WTC11 (cell line): ENCODE data around the gene SH2D1B. TPM values are rescaled to one million over a fixed set of nuclear protein-coding genes. Genes with fewer than 3 reads are reported as not detected.

Experiments
- ATAC-seq: fragments of 200-7000 bp; cut with Tn5 transposase; 2 replicates; pipeline ENCODE4 v1.10.0; 2021; ENCODE audit warnings: mild to moderate bottlenecking, moderate library complexity
- CTCF ChIA-PET: fragments of 300-600 bp; sonication (Branson Sonifier 250); formaldehyde crosslinking; loops from one replicate; lab custom pipeline; 2021; ENCODE audit warnings: antibody characterized with exemption; lab: Charles Lee
- POLR2A ChIA-PET: fragments of 350-600 bp; sonication (Branson Sonifier 250); formaldehyde crosslinking; loops from one replicate; lab custom pipeline; 2021; ENCODE audit warnings: antibody characterized with exemption; lab: Charles Lee
- DNase-seq: peaks from one replicate; pipeline ENCODE4 v3.0.0; 2021; ENCODE audit warnings: low spot score
- H3K27ac Mint-ChIP-seq: 2 replicates; pipeline ENCODE4 v1.8.0; 2021; ENCODE audit warnings: mixed read lengths
- H3K27me3 Mint-ChIP-seq: 2 replicates; pipeline ENCODE4 v1.8.0; 2021; ENCODE audit warnings: low read depth, mild to moderate bottlenecking, moderate library complexity, mixed read lengths
- H3K36me3 Mint-ChIP-seq: 2 replicates; pipeline ENCODE4 v1.8.0; 2021; ENCODE audit warnings: mixed read lengths
- H3K4me1 Mint-ChIP-seq: 2 replicates; pipeline ENCODE4 v1.8.0; 2022; ENCODE audit warnings: mixed read lengths
- H3K4me3 Mint-ChIP-seq: 2 replicates; pipeline ENCODE4 v1.8.0; 2021; ENCODE audit warnings: mild to moderate bottlenecking, moderate library complexity, mixed read lengths
- H3K9me3 Mint-ChIP-seq: 2 replicates; pipeline ENCODE4 v1.8.0; 2021; ENCODE audit warnings: mixed read lengths
- AFF4 ChIP-seq: sonication (generic); formaldehyde crosslinking; IDR thresholded peaks from 2 replicates; pipeline ENCODE4 v1.8.1; 2023; ENCODE audit warnings: mild to moderate bottlenecking, missing genetic modification reagents, borderline replicate concordance
- ATF2 ChIP-seq: sonication (generic); formaldehyde crosslinking; IDR thresholded peaks from 2 replicates; pipeline ENCODE4 v1.8.1; 2022; ENCODE audit warnings: low read depth, missing genetic modification reagents, borderline replicate concordance
- ESRRA ChIP-seq: sonication (generic); formaldehyde crosslinking; IDR thresholded peaks from 2 replicates; pipeline ENCODE4 v1.8.1; 2022; ENCODE audit warnings: mild to moderate bottlenecking, missing genetic modification reagents, borderline replicate concordance
- ETV6 ChIP-seq: sonication (generic); formaldehyde crosslinking; IDR thresholded peaks from 2 replicates; pipeline ENCODE4 v1.8.1; 2022; ENCODE audit warnings: mild to moderate bottlenecking, missing genetic modification reagents
- GABPB1 ChIP-seq: sonication (generic); formaldehyde crosslinking; IDR thresholded peaks from 2 replicates; pipeline ENCODE4 v1.8.1; 2023; ENCODE audit warnings: mild to moderate bottlenecking, missing genetic modification reagents
- GRHL2 ChIP-seq: fragments of 250-450 bp; sonication (Bioruptor Pico); IDR thresholded peaks from 2 replicates; pipeline ENCODE4 v1.8.0; 2022; ENCODE audit warnings: mild to moderate bottlenecking, moderate library complexity; ENCODE audit not compliant: insufficient replicate concordance, severe bottlenecking
- GTF2I ChIP-seq: fragments of 250-450 bp; sonication (Bioruptor Pico); conservative IDR thresholded peaks from 2 replicates; pipeline ENCODE4 v1.4.0; 2021; ENCODE audit warnings: mild to moderate bottlenecking
- HMGA2 ChIP-seq: fragments of 250-450 bp; sonication (Bioruptor Pico); IDR thresholded peaks from 2 replicates; pipeline ENCODE4 v1.4.0; 2021; ENCODE audit warnings: mild to moderate bottlenecking, moderate library complexity
- KAT7 ChIP-seq: sonication (generic); formaldehyde crosslinking; IDR thresholded peaks from 2 replicates; pipeline ENCODE4 v1.8.1; 2023; ENCODE audit warnings: missing genetic modification reagents, mild to moderate bottlenecking, borderline replicate concordance
- MXD4 ChIP-seq: fragments of 250-450 bp; sonication (Bioruptor Pico); IDR thresholded peaks from 2 replicates; pipeline ENCODE4 v1.8.0; 2021; ENCODE audit warnings: mild to moderate bottlenecking, moderate library complexity, borderline replicate concordance
- NFE2L1 ChIP-seq: sonication (generic); formaldehyde crosslinking; IDR thresholded peaks from 2 replicates; pipeline ENCODE4 v1.8.1; 2023; ENCODE audit warnings: missing genetic modification reagents
- NR1H2 ChIP-seq: sonication (generic); formaldehyde crosslinking; IDR thresholded peaks from 2 replicates; pipeline ENCODE4 v1.9.0; 2021; ENCODE audit warnings: mild to moderate bottlenecking, moderate library complexity, missing genetic modification reagents
- NR3C1 ChIP-seq: sonication (generic); formaldehyde crosslinking; conservative IDR thresholded peaks from 2 replicates; pipeline ENCODE4 v1.8.1; 2023; ENCODE audit warnings: low read depth, mild to moderate bottlenecking, missing genetic modification reagents
- OVOL2 ChIP-seq: fragments of 250-450 bp; sonication (Bioruptor Pico); IDR thresholded peaks from 2 replicates; pipeline ENCODE4 v1.9.0; 2021; ENCODE audit warnings: mild to moderate bottlenecking, borderline replicate concordance
- PREB ChIP-seq: sonication (generic); formaldehyde crosslinking; IDR thresholded peaks from 2 replicates; pipeline ENCODE4 v1.8.1; 2022; ENCODE audit warnings: mild to moderate bottlenecking, missing genetic modification reagents, moderate library complexity, borderline replicate concordance
- RORB ChIP-seq: fragments of 250-450 bp; sonication (Bioruptor Pico); IDR thresholded peaks from 2 replicates; pipeline ENCODE4 v1.9.0; 2021; ENCODE audit warnings: mild to moderate bottlenecking
- SMAD4 ChIP-seq: sonication (generic); formaldehyde crosslinking; IDR thresholded peaks from 2 replicates; pipeline ENCODE4 v1.8.0; 2022; ENCODE audit warnings: mild to moderate bottlenecking, missing genetic modification reagents
- SOX15 ChIP-seq: fragments of 250-450 bp; sonication (Bioruptor Pico); IDR thresholded peaks from 2 replicates; pipeline ENCODE4 v1.9.0; 2021; ENCODE audit warnings: mild to moderate bottlenecking
- TCF7 ChIP-seq: sonication (generic); formaldehyde crosslinking; IDR thresholded peaks from 2 replicates; pipeline ENCODE4 v1.8.0; 2022; ENCODE audit warnings: mild to moderate bottlenecking, low read depth, missing genetic modification reagents, moderate library complexity
- USF1 ChIP-seq: sonication (generic); formaldehyde crosslinking; IDR thresholded peaks from 2 replicates; pipeline ENCODE4 v1.8.0; 2022; ENCODE audit warnings: mild to moderate bottlenecking, missing genetic modification reagents
- ZNF138 ChIP-seq: sonication (generic); formaldehyde crosslinking; conservative IDR thresholded peaks from 2 replicates; pipeline ENCODE4 v1.8.1; 2022; ENCODE audit warnings: mild to moderate bottlenecking, moderate library complexity, missing genetic modification reagents
- ZNF219 ChIP-seq: sonication (generic); formaldehyde crosslinking; IDR thresholded peaks from 2 replicates; pipeline ENCODE4 v1.8.0; 2023; ENCODE audit warnings: missing genetic modification reagents, mild to moderate bottlenecking, borderline replicate concordance
- ZNF263 ChIP-seq: sonication (generic); formaldehyde crosslinking; IDR thresholded peaks from 2 replicates; pipeline ENCODE4 v1.8.1; 2022; ENCODE audit warnings: low read depth, mild to moderate bottlenecking, moderate library complexity, missing genetic modification reagents
- ZNF512 ChIP-seq: sonication (generic); formaldehyde crosslinking; IDR thresholded peaks from 2 replicates; pipeline ENCODE4 v1.8.1; 2022; ENCODE audit warnings: missing genetic modification reagents, borderline replicate concordance
- total RNA-seq: library from RNA; stranded (reverse); gene quantifications from 3 replicates; pipeline ENCODE4 v1.2.3, GENCODE V29; 2021

Gene SH2D1B
- total RNA-seq, 1 experiment from 2014 or later, result not detected

GRCh38 chr1:162421258-162422164 is 9.6 kb upstream of the SH2D1B start:
- no peak overlapping the region for H3K27ac Mint-ChIP-seq
- TF ChIP-seq ZNF219 (CRISPR knock-in tag) (no peak), NFE2L1 (CRISPR knock-in tag) (no peak), TCF7 (CRISPR knock-in tag) (no peak), MXD4 (CRISPR knock-in tag) (no peak), RORB (CRISPR knock-in tag) (no peak), ZNF512 (CRISPR knock-in tag) (no peak), ZNF138 (CRISPR knock-in tag) (no peak), ZNF263 (CRISPR knock-in tag) (no peak), GRHL2 (no peak), HMGA2 (CRISPR knock-in tag) (no peak), GABPB1 (CRISPR knock-in tag) (no peak), ATF2 (CRISPR knock-in tag) (no peak), OVOL2 (CRISPR knock-in tag) (no peak), KAT7 (CRISPR knock-in tag) (no peak), PREB (CRISPR knock-in tag) (no peak), SMAD4 (CRISPR knock-in tag) (no peak), ETV6 (CRISPR knock-in tag) (no peak), USF1 (CRISPR knock-in tag) (no peak)
- ATAC-seq (no peak), DNase-seq (no peak)
- ChIA-PET POLR2A (no interaction called here), CTCF (no interaction called here)
- H3K36me3 Mint-ChIP-seq, result no peaks in the 10 kb centered on the region
- no peaks in the 10 kb centered on the region for H3K27me3 Mint-ChIP-seq
- no peaks in the 10 kb centered on the region for H3K4me1 Mint-ChIP-seq
- no peak overlapping the region for H3K4me3 Mint-ChIP-seq
- H3K9me3 Mint-ChIP-seq, result peaks cover 12% of the 10 kb centered on the region

GRCh38 chr1:162420120-162420519 is 8.2 kb upstream of the SH2D1B start:
- no peak overlapping the region for H3K4me3 Mint-ChIP-seq
- ChIA-PET POLR2A (no interaction called here), CTCF (interaction anchor here (1.4 kb wide), 1 partner anchor 62 kb away, joined by 3 read pairs; no protein-coding TSS in a partner anchor)
- no peaks in the 10 kb centered on the region for H3K27me3 Mint-ChIP-seq
- H3K36me3 Mint-ChIP-seq, result peaks cover 6% of the 10 kb centered on the region
- no peak overlapping the region for H3K27ac Mint-ChIP-seq
- ATAC-seq, result no peak
- no peak for DNase-seq
- H3K9me3 Mint-ChIP-seq, result peaks cover 15% of the 10 kb centered on the region
- H3K4me1 Mint-ChIP-seq, result no peaks in the 10 kb centered on the region
- TF ChIP-seq GABPB1 (CRISPR knock-in tag), result no peak
- no peak for TF ChIP-seq NR1H2 (CRISPR knock-in tag)
- TF ChIP-seq SOX15 (CRISPR knock-in tag), result no peak
- TF ChIP-seq NR3C1 (CRISPR knock-in tag), result no peak
- TF ChIP-seq ESRRA, result no peak
- TF ChIP-seq TCF7 (CRISPR knock-in tag), result no peak
- no peak for TF ChIP-seq PREB (CRISPR knock-in tag)
- no peak for TF ChIP-seq AFF4
- no peak for TF ChIP-seq GTF2I (CRISPR knock-in tag)
